Renal pelvis (tissue), 3 donors: ENCODE measurements around the gene EFHD1. TPM values are rescaled to one million over a fixed set of nuclear protein-coding genes. Genes with fewer than 3 reads are reported as not detected.

ENCODE experiments used
- polyA plus RNA-seq, 3 donors: library from polyadenylated mRNA; unstranded; fragments of 120-200 nt; gene quantifications; one replicate each; pipeline ENCODE4 v1.2.1, GENCODE V29; 2013; ENCODE audit not compliant: insufficient read length in 3 of 3

Gene EFHD1
- polyA plus RNA-seq, 3 donors, result 58.4 to 77.2 (median 62.4) TPM

Other genes starting within 250 kb of the EFHD1 start
- not detected for gene ALPG, start 226.8 kb upstream of the EFHD1 start, polyA plus RNA-seq
- under 1 TPM; 0.06 to 0.24 (median 0.10) TPM for gene ALPI, start 177.5 kb upstream of the EFHD1 start, polyA plus RNA-seq
- gene ECEL1, start 145.8 kb upstream of the EFHD1 start, polyA plus RNA-seq, result 10 to 100 TPM in 2 of 3 donors, 1 to 10 TPM in 1; 4.8 to 24.8 (median 17.4) TPM
- under 1 TPM in 1 of 3 donors, not detected in 2; 0.13 TPM for gene PRSS56, start 113.2 kb upstream of the EFHD1 start, polyA plus RNA-seq
- gene CHRND, start 107.4 kb upstream of the EFHD1 start, polyA plus RNA-seq, result 1 to 10 TPM in 1 of 3 donors, under 1 TPM in 2; 0.47 to 1.2 (median 0.71) TPM
- gene CHRNG, start 93.9 kb upstream of the EFHD1 start, polyA plus RNA-seq, result 1 to 10 TPM in 2 of 3 donors, under 1 TPM in 1; 0.87 to 1.9 (median 1.4) TPM
- gene TIGD1, start 83.0 kb upstream of the EFHD1 start, polyA plus RNA-seq, result 10 to 100 TPM; 11.8 to 13.7 (median 12.4) TPM
- gene EIF4E2, start 82.9 kb upstream of the EFHD1 start, polyA plus RNA-seq, result 100 to 1,000 TPM; 113 to 124 (median 113) TPM
- gene GIGYF2, start 63.7 kb downstream of the EFHD1 start, polyA plus RNA-seq, result 10 to 100 TPM; 61.6 to 68.9 (median 62.0) TPM
- 1 to 10 TPM; 2.0 to 3.3 (median 2.4) TPM for gene KCNJ13, start 143.0 kb downstream of the EFHD1 start, polyA plus RNA-seq
- gene SNORC, start 236.7 kb downstream of the EFHD1 start, polyA plus RNA-seq, result 1 to 10 TPM; 2.8 to 4.1 (median 3.6) TPM